Measurements from ENCODE around the gene XYLT1. TPM values are rescaled to one million over a fixed set of nuclear protein-coding genes. Genes with fewer than 3 reads are reported as not detected.

Gene XYLT1
- total RNA-seq, 3 donors from 2014 or later = 23.1 to 44.0 (median 34.1) TPM

DNA sequence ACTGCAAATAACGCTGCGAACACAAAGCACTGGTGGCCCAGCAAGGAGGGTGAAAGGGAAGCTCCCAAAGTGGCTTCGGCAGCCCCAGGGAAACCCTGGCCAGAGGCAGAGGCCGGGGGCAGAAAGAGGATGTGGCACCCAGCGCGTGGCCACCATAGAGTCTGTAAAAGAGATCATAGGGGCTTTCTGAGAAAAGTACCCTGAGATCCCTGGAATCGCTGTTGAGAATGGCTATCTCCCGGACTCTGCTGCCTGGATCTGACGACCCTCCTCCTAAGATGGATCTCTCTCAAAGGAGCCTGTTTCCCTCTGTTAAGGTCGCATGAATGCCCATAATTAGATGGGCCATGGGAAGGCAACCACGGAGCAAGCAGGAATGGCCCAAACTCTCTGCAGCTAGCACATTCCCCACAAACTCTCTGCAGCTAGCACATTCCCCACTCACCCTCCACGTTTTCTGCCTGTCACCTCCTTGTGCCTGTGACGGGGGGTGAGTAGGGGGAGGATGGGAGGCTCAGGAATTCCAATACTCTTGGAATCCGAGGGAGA is 364.4 kb downstream of the XYLT1 start:
- Histone ChIP-seq H3K9me3 (no peaks in the 10 kb centered on the region), H3K4me1 (ENCODE audit: low read depth) (no peaks in the 10 kb centered on the region), H3K36me3 (ENCODE audit: low read depth) (no peaks in the 10 kb centered on the region), H3K4me3 (no peak overlapping the region)
- DNase-seq = no peak
- intact Hi-C loops (cut with DNase I, micrococcal nuclease) = no loop called here
- no peak for ATAC-seq
- TF ChIP-seq, protein P1, sequence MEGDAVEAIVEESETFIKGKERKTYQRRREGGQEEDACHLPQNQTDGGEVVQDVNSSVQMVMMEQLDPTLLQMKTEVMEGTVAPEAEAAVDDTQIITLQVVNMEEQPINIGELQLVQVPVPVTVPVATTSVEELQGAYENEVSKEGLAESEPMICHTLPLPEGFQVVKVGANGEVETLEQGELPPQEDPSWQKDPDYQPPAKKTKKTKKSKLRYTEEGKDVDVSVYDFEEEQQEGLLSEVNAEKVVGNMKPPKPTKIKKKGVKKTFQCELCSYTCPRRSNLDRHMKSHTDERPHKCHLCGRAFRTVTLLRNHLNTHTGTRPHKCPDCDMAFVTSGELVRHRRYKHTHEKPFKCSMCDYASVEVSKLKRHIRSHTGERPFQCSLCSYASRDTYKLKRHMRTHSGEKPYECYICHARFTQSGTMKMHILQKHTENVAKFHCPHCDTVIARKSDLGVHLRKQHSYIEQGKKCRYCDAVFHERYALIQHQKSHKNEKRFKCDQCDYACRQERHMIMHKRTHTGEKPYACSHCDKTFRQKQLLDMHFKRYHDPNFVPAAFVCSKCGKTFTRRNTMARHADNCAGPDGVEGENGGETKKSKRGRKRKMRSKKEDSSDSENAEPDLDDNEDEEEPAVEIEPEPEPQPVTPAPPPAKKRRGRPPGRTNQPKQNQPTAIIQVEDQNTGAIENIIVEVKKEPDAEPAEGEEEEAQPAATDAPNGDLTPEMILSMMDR (IDR thresholded peaks at IDR 0.05) = no peak

DNA sequence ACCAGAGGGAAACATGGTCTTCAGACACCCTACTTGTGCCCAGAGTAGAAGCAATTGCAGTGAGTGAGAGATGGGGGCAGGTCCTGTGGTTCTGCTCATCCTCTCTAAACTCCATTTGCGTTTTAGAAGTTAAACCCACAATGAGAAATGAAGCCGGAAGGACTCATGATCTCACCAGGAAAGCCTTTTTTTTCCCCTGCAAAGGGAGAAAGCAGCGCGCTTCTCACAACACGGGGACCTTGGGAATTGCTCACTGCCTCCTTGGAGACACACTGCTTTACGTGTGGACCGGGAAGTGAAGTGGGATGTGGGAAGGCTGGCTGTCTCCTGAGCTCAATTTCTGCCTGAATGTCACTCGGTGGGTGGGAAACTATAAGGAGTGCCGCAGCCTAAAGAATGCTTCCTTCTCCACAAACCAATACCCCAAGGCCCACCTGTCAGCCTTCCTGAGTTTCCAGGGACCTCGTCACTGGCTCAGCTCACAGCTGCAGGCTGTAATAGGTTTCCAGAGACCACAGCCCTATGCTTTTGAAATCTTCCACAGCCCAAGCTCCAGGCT is 365.4 kb downstream of the XYLT1 start:
- H3K36me3 ChIP-seq (ENCODE audit: low read depth) = no peaks in the 10 kb centered on the region
- intact Hi-C loops (cut with DNase I, micrococcal nuclease) = no loop called here
- TF ChIP-seq, protein P1 (IDR thresholded peaks at IDR 0.05) = no peak
- no peak overlapping the region for H3K4me3 ChIP-seq
- no peak for ATAC-seq
- no peaks in the 10 kb centered on the region for H3K9me3 ChIP-seq
- H3K4me1 ChIP-seq (ENCODE audit: low read depth) = no peaks in the 10 kb centered on the region
- DNase-seq = no peak

- Histone ChIP-seq H3K36me3 (ENCODE audit: low read depth) (no peaks in the 10 kb centered on the region), H3K9me3 (no peaks in the 10 kb centered on the region), H3K4me1 (ENCODE audit: low read depth) (no peaks in the 10 kb centered on the region), H3K4me3 (no peak overlapping the region)
- DNase-seq = no peak
- TF ChIP-seq, protein P1 (IDR thresholded peaks at IDR 0.05) = no peak
- intact Hi-C loops (cut with DNase I, micrococcal nuclease) = no loop called here
- ATAC-seq = no peak
Observed at GRCh38 chr16:17104654-17105053, 366.1 kb downstream of the XYLT1 start.

GRCh38 chr16:17103216-17103615 is 367.5 kb downstream of the XYLT1 start:
- intact Hi-C loops (cut with DNase I, micrococcal nuclease) = no loop called here
- no peaks in the 10 kb centered on the region for H3K9me3 ChIP-seq
- H3K36me3 ChIP-seq (ENCODE audit: low read depth) = no peaks in the 10 kb centered on the region
- no peak for ATAC-seq
- no peaks in the 10 kb centered on the region for H3K4me1 ChIP-seq (ENCODE audit: low read depth)
- DNase-seq = no peak
- TF ChIP-seq, protein P1 (IDR thresholded peaks at IDR 0.05) = no peak
- no peak overlapping the region for H3K4me3 ChIP-seq

DNA sequence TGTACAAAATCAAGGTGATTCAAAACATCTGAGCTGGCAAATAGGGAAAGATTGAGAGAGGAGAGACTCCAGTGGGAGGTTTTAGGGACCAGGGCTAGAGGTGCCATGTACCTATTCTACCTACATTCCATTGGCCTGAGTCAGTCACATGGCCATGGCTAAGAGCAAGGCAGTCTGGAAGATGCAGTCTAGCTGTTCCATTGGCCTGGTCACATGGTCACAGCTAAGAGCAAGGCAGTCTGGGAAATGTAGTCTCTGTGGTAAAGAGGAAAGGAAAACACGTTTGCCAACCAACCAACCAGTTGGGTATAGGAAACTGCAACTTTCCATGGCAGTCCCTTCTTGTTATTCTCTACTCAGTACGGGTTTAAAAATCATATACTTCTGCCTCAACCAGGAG is 369.1 kb downstream of the XYLT1 start:
- ATAC-seq = no peak
- intact Hi-C loops (cut with DNase I, micrococcal nuclease) = no loop called here
- no peaks in the 10 kb centered on the region for H3K4me1 ChIP-seq (ENCODE audit: low read depth)
- TF ChIP-seq, protein P1 (IDR thresholded peaks at IDR 0.05) = no peak
- H3K4me3 ChIP-seq = no peak overlapping the region
- H3K9me3 ChIP-seq = no peaks in the 10 kb centered on the region
- no peak for DNase-seq
- H3K36me3 ChIP-seq (ENCODE audit: low read depth) = no peaks in the 10 kb centered on the region

DNA sequence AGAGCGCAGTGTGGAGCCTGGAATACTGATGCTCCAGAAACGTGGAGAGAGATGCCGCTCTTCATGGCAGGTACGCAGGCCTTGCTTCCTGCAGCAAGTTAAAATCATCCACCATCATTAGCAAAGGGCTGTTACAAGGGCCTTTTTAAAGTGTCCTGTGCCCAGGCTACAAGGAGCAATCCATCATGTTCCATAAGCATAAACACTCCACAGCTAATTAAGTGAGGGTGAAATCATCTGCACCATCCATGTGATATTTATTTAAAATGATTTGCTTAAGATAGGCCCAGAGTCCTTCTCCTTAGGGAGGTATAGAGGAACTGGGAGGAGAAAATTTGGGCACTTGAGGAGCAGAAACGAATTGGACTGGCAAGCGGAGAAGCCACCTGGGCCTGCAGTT is 372.1 kb downstream of the XYLT1 start:
- intact Hi-C loops (cut with DNase I, micrococcal nuclease) = no loop called here
- Histone ChIP-seq H3K36me3 (ENCODE audit: low read depth) (no peaks in the 10 kb centered on the region), H3K9me3 (no peaks in the 10 kb centered on the region), H3K4me3 (no peak overlapping the region), H3K4me1 (ENCODE audit: low read depth) (no peaks in the 10 kb centered on the region)
- TF ChIP-seq, protein P1 (IDR thresholded peaks at IDR 0.05) = no peak
- no peak for ATAC-seq
- no peak for DNase-seq
